Endodermal cell (in vitro differentiated cells): Measurements from ENCODE around the gene CENPP. TPM values are rescaled to one million over a fixed set of nuclear protein-coding genes. Genes with fewer than 3 reads are reported as not detected.

ENCODE experiments used
- DNase-seq: peaks from one replicate; pipeline ENCODE4 v3.0.0-alpha.2; 2017
- H3K27ac ChIP-seq: 2 replicates; pipeline ENCODE4 v1.5.1; 2013; ENCODE audit warnings: mild to moderate bottlenecking, low read depth, low read length, moderate library complexity
- H3K27me3 ChIP-seq: 2 replicates; pipeline ENCODE4 v1.6.1; 2013; ENCODE audit warnings: mild to moderate bottlenecking, low read length, moderate library complexity; ENCODE audit not compliant: insufficient read depth, control insufficient read depth, poor library complexity, severe bottlenecking
- H3K36me3 ChIP-seq: 2 replicates; pipeline ENCODE4 v1.7.0; 2013; ENCODE audit warnings: mild to moderate bottlenecking, low read length, moderate library complexity; ENCODE audit not compliant: control insufficient read depth, insufficient read depth
- H3K4me1 ChIP-seq: one replicate; pipeline ENCODE4 v1.7.0; 2013; ENCODE audit warnings: low read length; ENCODE audit not compliant: control insufficient read depth, insufficient read depth
- H3K4me3 ChIP-seq: 2 replicates; pipeline ENCODE4 v1.5.1; 2013; ENCODE audit warnings: mild to moderate bottlenecking, low read length, moderate library complexity
- H3K9ac ChIP-seq: 2 replicates; pipeline ENCODE4 v1.6.1; 2013; ENCODE audit warnings: mild to moderate bottlenecking, low read length, moderate library complexity; ENCODE audit not compliant: poor library complexity, severe bottlenecking; ENCODE audit errors: extremely low read depth
- H3K9me3 ChIP-seq: 2 replicates; pipeline ENCODE4 v1.6.1; 2013; ENCODE audit warnings: mild to moderate bottlenecking, low read length, moderate library complexity; ENCODE audit not compliant: control insufficient read depth
- H3K27ac Mint-ChIP-seq: 2 replicates; pipeline ENCODE4 v1.8.0; 2020; ENCODE audit warnings: mixed read lengths
- H3K27me3 Mint-ChIP-seq: 2 replicates; pipeline ENCODE4 v1.8.0; 2021; ENCODE audit warnings: mild to moderate bottlenecking, mixed read lengths; ENCODE audit not compliant: insufficient read depth
- H3K36me3 Mint-ChIP-seq: 2 replicates; pipeline ENCODE4 v1.8.0; 2020; ENCODE audit warnings: low read depth, mixed read lengths
- H3K4me1 Mint-ChIP-seq: 2 replicates; pipeline ENCODE4 v1.8.0; 2020; ENCODE audit warnings: mixed read lengths
- H3K4me3 Mint-ChIP-seq: 2 replicates; pipeline ENCODE4 v1.8.0; 2020; ENCODE audit warnings: mild to moderate bottlenecking, moderate library complexity, mixed read lengths
- H3K9me3 Mint-ChIP-seq: 2 replicates; pipeline ENCODE4 v1.8.0; 2020; ENCODE audit warnings: mild to moderate bottlenecking, mixed read lengths
- CTCF ChIP-seq: fragments of 200-600 bp; sonication (generic); conservative IDR thresholded peaks from 2 replicates; pipeline ENCODE4 v1.5.0; 2021; ENCODE audit warnings: antibody characterized with exemption, mild to moderate bottlenecking
- WGBS, 2 experiments: methylation state at CpG; one replicate each; pipeline versions ENCODE4 v1.1.5 to v1.1.7; 2013; ENCODE audit warnings: missing lambda C conversion rate in 2 of 2, mixed read lengths in 1 of 2; ENCODE audit not compliant: insufficient coverage in 1 of 2, insufficient read length in 1 of 2; 5-methylcytosine and 5-hydroxymethylcytosine counted together
- total RNA-seq, 2 donors: library from RNA; stranded (reverse); fragmentation: NEBNext Ultra II Directional in 1 of 2; extraction: Animal tissue kit (Norgen Biotek cat#: 25700) in 1 of 2; gene quantifications; 2 replicates in 1 of 2; 3 replicates in 1 of 2; pipeline ENCODE4 v1.2.1, GENCODE V29; 2021

Gene CENPP
- total RNA-seq, 2 donors from 2014 or later: 8.2 to 9.2 TPM

GRCh38 chr9:92561374-92562330 lies 235.9 kb downstream of the CENPP start:
- H3K36me3 Mint-ChIP-seq: no peaks in the 10 kb centered on the region
- WGBS, 2 experiments: 95 to 100% methylated on average over 2 to 5 of the region's 5 CpGs
- Histone ChIP-seq H3K4me1 (no peaks in the 10 kb centered on the region), H3K9me3 (no peaks in the 10 kb centered on the region), H3K27me3 (no peaks in the 10 kb centered on the region), H3K9ac (no peak overlapping the region), H3K4me3 (no peak overlapping the region), H3K36me3 (no peaks in the 10 kb centered on the region), H3K27ac (no peak overlapping the region)
- H3K27ac Mint-ChIP-seq: no peak overlapping the region
- no peaks in the 10 kb centered on the region for H3K9me3 Mint-ChIP-seq
- peaks cover 26% of the 10 kb centered on the region for H3K4me1 Mint-ChIP-seq
- no peak for DNase-seq
- H3K27me3 Mint-ChIP-seq: no peaks in the 10 kb centered on the region
- no peak overlapping the region for H3K4me3 Mint-ChIP-seq
- TF ChIP-seq CTCF: no peak

- Histone ChIP-seq H3K36me3 (no peaks in the 10 kb centered on the region), H3K4me3 (no peak overlapping the region), H3K9ac (no peak overlapping the region), H3K9me3 (no peaks in the 10 kb centered on the region), H3K4me1 (no peaks in the 10 kb centered on the region), H3K27ac (no peak overlapping the region), H3K27me3 (no peaks in the 10 kb centered on the region)
- H3K9me3 Mint-ChIP-seq: no peaks in the 10 kb centered on the region
- no peaks in the 10 kb centered on the region for H3K27me3 Mint-ChIP-seq
- no peaks in the 10 kb centered on the region for H3K36me3 Mint-ChIP-seq
- no peak overlapping the region for H3K27ac Mint-ChIP-seq
- TF ChIP-seq CTCF: no peak
- 98 to 100% methylated on average over 2 to 5 of the region's 5 CpGs for WGBS, 2 experiments
- H3K4me3 Mint-ChIP-seq: no peak overlapping the region
- H3K4me1 Mint-ChIP-seq: peaks cover 18% of the 10 kb centered on the region
- DNase-seq: no peak
These were observed 236.8 kb downstream of the CENPP start for GRCh38 chr9:92562461-92562967.

- no peaks in the 10 kb centered on the region for H3K4me1 ChIP-seq
- H3K27me3 ChIP-seq: no peaks in the 10 kb centered on the region
- no peak overlapping the region for H3K9ac ChIP-seq
- 67 to 90% methylated on average over 1 to 3 of the region's 3 CpGs for WGBS, 2 experiments
- no peak overlapping the region for H3K27ac Mint-ChIP-seq
- no peak for TF ChIP-seq CTCF
- H3K27ac ChIP-seq: no peak overlapping the region
- peaks cover 11% of the 10 kb centered on the region for H3K4me1 Mint-ChIP-seq
- no peak overlapping the region for H3K4me3 Mint-ChIP-seq
- H3K36me3 Mint-ChIP-seq: no peaks in the 10 kb centered on the region
- H3K27me3 Mint-ChIP-seq: no peaks in the 10 kb centered on the region
- H3K4me3 ChIP-seq: no peak overlapping the region
- no peak for DNase-seq
- no peaks in the 10 kb centered on the region for H3K9me3 Mint-ChIP-seq
- no peaks in the 10 kb centered on the region for H3K9me3 ChIP-seq
- H3K36me3 ChIP-seq: no peaks in the 10 kb centered on the region
These were observed 237.7 kb downstream of the CENPP start for GRCh38 chr9:92563116-92564100.
